HEK293 (cell line): Measurements from ENCODE around the gene MTMR4.

Experiments used
- CTCF ChIA-PET: fragments of 350-600 bp; formaldehyde crosslinking; extraction: SDS; loops from one replicate; lab custom pipeline; 2021; ENCODE audit warnings: antibody characterized with exemption; lab: Yijun Ruan, JAX
- POLR2A ChIA-PET: fragments of 300-600 bp; formaldehyde crosslinking; extraction: SDS; loops from one replicate; lab custom pipeline; 2020; ENCODE audit warnings: antibody characterized with exemption, inconsistent platforms; lab: Yijun Ruan, JAX
- H3K27ac ChIP-seq: fragments of 200-500 bp; sonication (Bioruptor generic); 2 replicates; pipeline ENCODE4 v1.5.1; 2014; ENCODE audit warnings: low read depth, low read length, control low read depth, inconsistent platforms; ENCODE audit errors: extremely low read depth
- H3K36me3 ChIP-seq, 2 experiments: fragments of 200-500 bp in 1 of 2; sonication (Bioruptor generic) in 1 of 2; 1 replicate in 1 of 2; 2 replicates in 1 of 2; pipeline ENCODE4 v1.5.1; 2014 to 2017; ENCODE audit warnings: inconsistent platforms in 2 of 2, low read length in 2 of 2; ENCODE audit not compliant: control insufficient read depth in 2 of 2, insufficient read depth in 1 of 2
- H3K4me1 ChIP-seq: fragments of 200-500 bp; sonication (Bioruptor generic); 2 replicates; pipeline ENCODE4 v1.5.1; 2014; ENCODE audit warnings: mild to moderate bottlenecking, low read length, inconsistent platforms; ENCODE audit not compliant: control insufficient read depth, insufficient read depth
- H3K4me3 ChIP-seq: 2 replicates; pipeline ENCODE4 v1.5.1; 2011; ENCODE audit warnings: low read depth, mild to moderate bottlenecking, control low read depth, low read length, moderate library complexity
- H3K9me3 ChIP-seq: fragments of 200-500 bp; sonication (Bioruptor generic); 2 replicates; pipeline ENCODE4 v1.5.1; 2014; ENCODE audit warnings: low read depth, low read length, inconsistent platforms; ENCODE audit not compliant: control insufficient read depth, insufficient read depth
- MEIS1 ChIP-seq: sonication (generic); formaldehyde crosslinking; IDR thresholded peaks from 2 replicates; pipeline ENCODE4 v1.8.1; 2022; ENCODE audit warnings: missing genetic modification reagents, mild to moderate bottlenecking, borderline replicate concordance
- SCRT1 ChIP-seq: fragments of 450-650 bp; formaldehyde crosslinking; IDR thresholded peaks from 2 replicates; pipeline ENCODE4 v1.5.1; 2016; ENCODE audit warnings: missing biosample characterization, missing genetic modification characterization, borderline replicate concordance
- SCRT2 ChIP-seq: fragments of 450-650 bp; formaldehyde crosslinking; IDR thresholded peaks from 2 replicates; pipeline ENCODE4 v1.5.1; 2016; ENCODE audit warnings: missing biosample characterization, missing genetic modification characterization
- SETDB1 ChIP-seq: IDR thresholded peaks from one replicate; pipeline ENCODE4 v1.6.1; 2017; ENCODE audit warnings: mild to moderate bottlenecking, low read length, moderate library complexity, mixed read lengths; ENCODE audit not compliant: insufficient read length
- SP3 ChIP-seq: fragments of 450-650 bp; formaldehyde crosslinking; IDR thresholded peaks from 2 replicates; pipeline ENCODE4 v1.5.1; 2016; ENCODE audit warnings: missing biosample characterization, missing genetic modification characterization
- SP7 ChIP-seq: fragments of 450-650 bp; formaldehyde crosslinking; IDR thresholded peaks from 2 replicates; pipeline ENCODE4 v1.5.1; 2016; ENCODE audit warnings: missing biosample characterization, missing genetic modification characterization
- ZBTB26 ChIP-seq: fragments of 450-650 bp; formaldehyde crosslinking; optimal IDR thresholded peaks from 2 replicates; pipeline ENCODE3; 2016; ENCODE audit warnings: missing biosample characterization, mild to moderate bottlenecking, missing genetic modification characterization
- ZFHX2 ChIP-seq: fragments of 450-650 bp; formaldehyde crosslinking; conservative IDR thresholded peaks from 2 replicates; pipeline ENCODE4 v1.5.1; 2016; ENCODE audit warnings: missing biosample characterization, missing genetic modification characterization
- ZFP69B ChIP-seq: fragments of 450-650 bp; formaldehyde crosslinking; IDR thresholded peaks from 2 replicates; pipeline ENCODE4 v1.5.1; 2016; ENCODE audit warnings: missing biosample characterization, missing genetic modification characterization
- ZNF132 ChIP-seq: fragments of 450-650 bp; formaldehyde crosslinking; IDR thresholded peaks from 2 replicates; pipeline ENCODE4 v1.5.1; 2017; ENCODE audit warnings: missing biosample characterization, missing genetic modification characterization, borderline replicate concordance
- ZNF24 ChIP-seq: fragments of 450-650 bp; formaldehyde crosslinking; IDR thresholded peaks from 2 replicates; pipeline ENCODE4 v1.5.1; 2016; ENCODE audit warnings: missing biosample characterization, missing genetic modification characterization
- ZNF292 ChIP-seq: fragments of 450-650 bp; formaldehyde crosslinking; IDR thresholded peaks from 2 replicates; pipeline ENCODE4 v1.5.1; 2016; ENCODE audit warnings: low read depth, missing biosample characterization, missing genetic modification characterization, borderline replicate concordance
- ZNF362 ChIP-seq: fragments of 450-650 bp; formaldehyde crosslinking; IDR thresholded peaks from 2 replicates; pipeline ENCODE4 v1.5.1; 2016; ENCODE audit warnings: missing biosample characterization, missing genetic modification characterization
- ZNF391 ChIP-seq: fragments of 450-650 bp; formaldehyde crosslinking; IDR thresholded peaks from 2 replicates; pipeline ENCODE4 v1.5.1; 2016; ENCODE audit warnings: low read depth, missing biosample characterization, missing genetic modification characterization, borderline replicate concordance
- ZNF394 ChIP-seq: fragments of 450-650 bp; formaldehyde crosslinking; IDR thresholded peaks from 2 replicates; pipeline ENCODE4 v1.5.1; 2016; ENCODE audit warnings: missing biosample characterization, missing genetic modification characterization, mild to moderate bottlenecking, moderate library complexity, borderline replicate concordance
- ZNF449 ChIP-seq: fragments of 450-650 bp; formaldehyde crosslinking; IDR thresholded peaks from 2 replicates; pipeline ENCODE4 v1.5.1; 2017; ENCODE audit warnings: missing biosample characterization, mild to moderate bottlenecking, missing genetic modification characterization, moderate library complexity
- ZNF596 ChIP-seq: fragments of 450-650 bp; IDR thresholded peaks from 2 replicates; pipeline ENCODE4 v1.5.0; 2018; ENCODE audit warnings: missing biosample characterization, mild to moderate bottlenecking, missing genetic modification characterization, moderate library complexity
- ZNF610 ChIP-seq: fragments of 450-650 bp; formaldehyde crosslinking; IDR thresholded peaks from 2 replicates; pipeline ENCODE4 v1.5.1; 2016; ENCODE audit warnings: missing biosample characterization, missing genetic modification characterization, borderline replicate concordance
- ZNF645 ChIP-seq: fragments of 450-650 bp; formaldehyde crosslinking; IDR thresholded peaks from 2 replicates; pipeline ENCODE4; 2016; ENCODE audit warnings: missing biosample characterization, missing genetic modification characterization
- ZNF654 ChIP-seq: fragments of 450-650 bp; formaldehyde crosslinking; IDR thresholded peaks from 2 replicates; pipeline ENCODE4 v1.5.1; 2016; ENCODE audit warnings: low read depth, missing biosample characterization, missing genetic modification characterization
- ZNF768 ChIP-seq: fragments of 450-650 bp; formaldehyde crosslinking; IDR thresholded peaks from 2 replicates; pipeline ENCODE4 v1.5.1; 2018; ENCODE audit warnings: missing biosample characterization, mild to moderate bottlenecking, missing genetic modification characterization
- ZNF843 ChIP-seq: fragments of 450-650 bp; formaldehyde crosslinking; IDR thresholded peaks from 2 replicates; pipeline ENCODE4 v1.5.1; 2016; ENCODE audit warnings: missing biosample characterization, missing genetic modification characterization

The MTMR4 gene

DNA sequence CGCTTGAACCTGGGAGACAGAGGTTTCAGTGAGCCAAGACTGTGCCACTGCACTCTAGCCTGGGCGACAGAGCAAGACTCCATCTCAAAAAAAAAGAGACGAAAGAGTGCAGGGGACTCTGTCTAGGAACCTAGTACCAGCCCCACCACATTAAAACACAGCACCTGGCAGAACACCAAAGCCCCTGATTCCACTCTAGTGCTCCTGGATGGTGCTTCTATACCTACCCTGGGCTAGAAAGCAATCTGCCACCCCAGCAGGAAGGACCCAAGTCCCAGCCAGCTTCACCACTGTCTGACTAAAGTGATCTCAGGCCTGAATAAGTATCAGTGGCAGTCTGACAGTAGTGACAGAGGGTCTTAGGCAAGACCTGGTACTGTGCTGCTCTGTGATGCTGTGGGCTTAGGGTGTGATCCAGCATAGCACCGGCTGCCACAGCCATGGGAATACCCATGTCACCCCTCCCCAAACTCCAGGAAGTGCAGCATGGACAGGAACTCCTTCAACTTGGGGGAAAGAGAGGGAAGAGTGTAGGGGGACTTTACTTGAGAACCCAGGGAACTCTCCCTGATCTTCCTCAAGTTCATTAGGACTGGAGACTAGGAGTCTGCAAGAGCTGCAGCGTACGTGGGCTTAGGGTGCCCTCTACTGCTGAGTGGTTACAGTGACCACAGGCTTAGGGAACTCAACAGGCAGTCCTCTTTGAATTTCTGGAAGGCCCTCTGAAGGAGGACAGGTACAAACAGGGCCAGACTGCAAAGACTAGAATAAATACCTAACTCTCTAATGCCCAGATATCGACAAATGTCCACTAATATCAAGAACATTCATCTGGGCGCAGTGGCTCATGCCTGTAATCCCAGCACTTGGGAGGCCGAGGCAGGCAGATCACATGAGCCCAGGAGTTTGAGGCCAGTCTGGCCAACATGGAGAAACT lies 67.1 kb downstream of the MTMR4 start (continued):
- TF ChIP-seq SCRT1 (tag by site-specific recombination) (peak; percentile 95), ZNF654 (tag by site-specific recombination) (peak; percentile 99), SETDB1 (peak; percentile 20), ZBTB26 (tag by site-specific recombination) (peak; percentile 14), ZNF292 (no peak), ZFP69B (tag by site-specific recombination) (no peak), ZNF645 (no peak), ZNF843 (tag by site-specific recombination) (no peak), ZNF391 (tag by site-specific recombination) (peak; percentile 57; the same call in 1 of the 2 replicates), SCRT2 (tag by site-specific recombination) (peak; percentile 98), ZNF768 (tag by site-specific recombination) (no peak), SP7 (peak; percentile 18; the same call in 1 of the 2 replicates), ZNF362 (tag by site-specific recombination) (no peak)

- TF ChIP-seq ZNF596 (tag by site-specific recombination) (no peak), ZNF24 (no peak), SP3 (tag by site-specific recombination) (no peak), ZNF449 (tag by site-specific recombination) (no peak), ZNF132 (no peak), ZNF391 (tag by site-specific recombination) (no peak), MEIS1 (no peak), ZFHX2 (tag by site-specific recombination) (no peak), ZNF394 (tag by site-specific recombination) (no peak), ZNF610 (tag by site-specific recombination) (no peak)
- Histone ChIP-seq H3K36me3 (no peaks in the 10 kb centered on the region), H3K9me3 (no peaks in the 10 kb centered on the region), H3K4me1 (no peaks in the 10 kb centered on the region), H3K27ac (no peak overlapping the region), H3K4me3 (no peak overlapping the region)
- ChIA-PET POLR2A (interaction anchor here (0.7 kb wide), 1 partner anchor 1688 kb away, joined by 6 read pairs; no protein-coding TSS in a partner anchor), CTCF (interaction anchor here (0.5 to 8.0 kb wide), 11 partner anchors 8 to 642 kb away, joined by 3 to 189 read pairs (median 4); no protein-coding TSS in a partner anchor)
Observed at GRCh38 chr17:58446086-58446485, 68.4 kb downstream of the MTMR4 start.
